ENCODE results near the gene CCNL2. TPM values are rescaled to one million over a fixed set of nuclear protein-coding genes. Genes with fewer than 3 reads are reported as not detected.

CCNL2 gene
- total and polyA plus RNA-seq, 2 of the 13 experiments (the other 11 are each of a cell fraction or from before 2014, with no cell fraction given): 105 to 340 TPM

DNA sequence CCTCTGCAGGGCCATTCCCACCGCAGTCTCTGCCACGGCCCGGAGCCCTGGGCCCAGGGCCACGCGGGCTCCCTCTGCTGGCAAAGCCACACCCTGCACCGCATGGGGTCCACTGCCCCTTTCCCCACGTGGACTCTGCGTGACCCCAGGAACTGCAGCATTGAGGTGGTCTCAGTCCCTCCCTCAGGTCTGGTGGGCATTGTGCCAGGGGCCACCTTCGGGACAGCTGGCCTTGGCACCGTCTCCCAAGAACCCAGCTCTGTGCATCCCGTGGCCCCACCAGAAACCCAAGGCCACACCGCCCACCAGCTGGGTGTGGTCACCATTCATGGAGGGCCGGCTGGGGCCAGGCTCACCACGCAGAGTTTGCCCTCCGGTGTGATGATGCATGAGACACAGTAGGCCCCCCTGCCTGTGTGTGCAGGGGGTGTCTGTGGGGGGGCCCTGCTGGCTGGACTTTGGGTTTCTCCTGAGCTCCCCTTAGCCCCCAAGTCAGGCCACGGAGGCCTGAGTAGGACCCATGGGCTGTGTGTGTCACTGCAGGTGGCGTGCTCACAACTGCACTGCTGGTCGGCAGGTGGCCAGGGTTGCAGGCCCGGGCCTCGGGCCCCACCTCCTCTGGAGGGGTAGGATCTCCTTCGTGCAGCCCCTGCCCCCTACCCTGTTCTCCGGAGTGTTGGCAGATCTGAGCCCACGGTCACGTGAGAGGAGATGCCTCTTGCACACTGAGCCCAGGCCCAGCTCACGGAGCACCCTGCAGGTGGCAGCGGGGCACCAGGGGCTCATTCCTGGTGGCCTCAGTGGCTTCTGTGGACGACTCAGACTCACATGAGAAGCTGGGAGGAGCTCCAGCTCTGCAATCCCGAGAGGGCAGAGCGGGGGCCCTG is 42.1 kb upstream of the CCNL2 start (continued):
- TF ChIP-seq ZBTB2 (CRISPR knock-in tag; IDR thresholded peaks at IDR 0.05; ENCODE audit: low read depth) (no peak), STAT5B (CRISPR knock-in tag; IDR thresholded peaks at IDR 0.05) (no peak), ETV5 (CRISPR knock-in tag; IDR thresholded peaks at IDR 0.05; ENCODE audit: borderline replicate concordance) (peak; percentile 10; the same call in 1 of the 2 replicates), ZNF660 (CRISPR knock-in tag; IDR thresholded peaks at IDR 0.05; ENCODE audit: borderline replicate concordance, low read depth) (no peak), ETV6 (CRISPR knock-in tag; conservative IDR thresholded peaks at IDR 0.05) (no peak), IRX3 (CRISPR knock-in tag; IDR thresholded peaks at IDR 0.05; ENCODE audit: borderline replicate concordance, low read depth) (0 out of 2 replicates have a peak, but pooled peaks have one; percentile 63), PTBP1 (IDR thresholded peaks at IDR 0.05; ENCODE audit: low read depth, low read length, poor library complexity, severe bottlenecking) (no peak), ZNF331 (CRISPR knock-in tag; IDR thresholded peaks at IDR 0.05) (no peak; the same call in 1 of the 2 replicates), SMYD3 (CRISPR knock-in tag; IDR thresholded peaks at IDR 0.05) (no peak), PHB2 (IDR thresholded peaks at IDR 0.05; ENCODE audit: partially characterized antibody) (no peak), ZNF317 (CRISPR knock-in tag; IDR thresholded peaks at IDR 0.05) (0 out of 2 replicates have a peak, but pooled peaks have one; percentile 19), ZSCAN22 (CRISPR knock-in tag; IDR thresholded peaks at IDR 0.05) (0 out of 2 replicates have a peak, but pooled peaks have one; percentile 57), CEBPG (CRISPR knock-in tag; IDR thresholded peaks at IDR 0.05) (no peak), NFIB (CRISPR knock-in tag; IDR thresholded peaks at IDR 0.05; ENCODE audit: borderline replicate concordance) (0 out of 2 replicates have a peak, but pooled peaks have one; percentile 7), TIGD3 (CRISPR knock-in tag; IDR thresholded peaks at IDR 0.05; ENCODE audit: borderline replicate concordance) (no peak), THYN1 (CRISPR knock-in tag; IDR thresholded peaks at IDR 0.05; ENCODE audit: borderline replicate concordance, low read depth) (no peak), HNRNPK (IDR thresholded peaks at IDR 0.05; ENCODE audit: low read depth, low read length, poor library complexity, severe bottlenecking) (no peak)
- TF ChIP-seq, protein P1, sequence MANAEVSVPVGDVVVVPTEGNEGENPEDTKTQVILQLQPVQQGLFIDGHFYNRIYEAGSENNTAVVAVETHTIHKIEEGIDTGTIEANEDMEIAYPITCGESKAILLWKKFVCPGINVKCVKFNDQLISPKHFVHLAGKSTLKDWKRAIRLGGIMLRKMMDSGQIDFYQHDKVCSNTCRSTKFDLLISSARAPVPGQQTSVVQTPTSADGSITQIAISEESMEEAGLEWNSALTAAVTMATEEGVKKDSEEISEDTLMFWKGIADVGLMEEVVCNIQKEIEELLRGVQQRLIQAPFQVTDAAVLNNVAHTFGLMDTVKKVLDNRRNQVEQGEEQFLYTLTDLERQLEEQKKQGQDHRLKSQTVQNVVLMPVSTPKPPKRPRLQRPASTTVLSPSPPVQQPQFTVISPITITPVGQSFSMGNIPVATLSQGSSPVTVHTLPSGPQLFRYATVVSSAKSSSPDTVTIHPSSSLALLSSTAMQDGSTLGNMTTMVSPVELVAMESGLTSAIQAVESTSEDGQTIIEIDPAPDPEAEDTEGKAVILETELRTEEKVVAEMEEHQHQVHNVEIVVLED (CRISPR knock-in tag; IDR thresholded peaks at IDR 0.05; ENCODE audit: borderline replicate concordance): peak; percentile 55; the same call in 1 of the 2 replicates
- TF ChIP-seq, protein P2, sequence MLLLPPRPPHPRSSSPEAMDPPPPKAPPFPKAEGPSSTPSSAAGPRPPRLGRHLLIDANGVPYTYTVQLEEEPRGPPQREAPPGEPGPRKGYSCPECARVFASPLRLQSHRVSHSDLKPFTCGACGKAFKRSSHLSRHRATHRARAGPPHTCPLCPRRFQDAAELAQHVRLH (CRISPR knock-in tag; IDR thresholded peaks at IDR 0.05; ENCODE audit: borderline replicate concordance, low read depth): no peak
